ENCODE measurements around the gene SH3PXD2B. TPM values are rescaled to one million over a fixed set of nuclear protein-coding genes. Genes with fewer than 3 reads are reported as not detected.
"Not testable (repeated sequence)": the region's sequence is repeated elsewhere in the genome, so short reads cannot be mapped to it uniquely, and the experiment has no call there.

The SH3PXD2B gene
- total and polyA plus RNA-seq, 10 donors: 2.0 to 31.8 (median 9.9) TPM

DNA sequence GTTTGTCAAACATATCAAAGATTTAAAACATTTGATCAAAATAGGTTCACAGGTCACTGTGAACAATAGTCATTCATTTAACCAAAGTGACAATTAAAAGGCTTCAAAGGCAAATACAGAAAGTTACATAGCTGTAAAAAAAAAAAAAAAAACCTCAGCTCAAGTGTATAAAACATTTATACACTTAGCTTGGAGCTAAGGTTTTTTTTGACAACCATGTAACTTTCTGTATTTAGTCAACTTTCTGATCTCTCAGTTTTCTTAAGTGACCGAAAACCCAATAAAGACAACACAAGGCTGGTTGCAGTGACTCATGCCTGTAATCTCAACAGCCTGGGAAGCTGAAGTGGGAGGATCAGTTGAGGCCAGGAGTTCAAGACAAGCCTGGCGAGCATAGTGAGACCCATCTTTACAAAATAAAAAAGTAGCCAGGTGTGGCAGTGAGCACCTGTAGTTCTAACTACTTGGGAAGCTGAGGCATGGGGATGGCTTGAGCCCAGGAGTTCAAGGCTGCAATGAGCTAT is 154.3 kb downstream of the SH3PXD2B start:
- 74 to 94% (median 88%) methylated on average over 2 of the region's 2 CpGs for WGBS, 5 donors
- no peak overlapping the region for H3K4me3 ChIP-seq
- H3K4me1 ChIP-seq: no peaks in the 10 kb centered on the region
- TF ChIP-seq POLR2A (IDR thresholded peaks at IDR 0.05) (no peak), POLR2AphosphoS5 (IDR thresholded peaks at IDR 0.05) (no peak)
- TF ChIP-seq, protein P1, sequence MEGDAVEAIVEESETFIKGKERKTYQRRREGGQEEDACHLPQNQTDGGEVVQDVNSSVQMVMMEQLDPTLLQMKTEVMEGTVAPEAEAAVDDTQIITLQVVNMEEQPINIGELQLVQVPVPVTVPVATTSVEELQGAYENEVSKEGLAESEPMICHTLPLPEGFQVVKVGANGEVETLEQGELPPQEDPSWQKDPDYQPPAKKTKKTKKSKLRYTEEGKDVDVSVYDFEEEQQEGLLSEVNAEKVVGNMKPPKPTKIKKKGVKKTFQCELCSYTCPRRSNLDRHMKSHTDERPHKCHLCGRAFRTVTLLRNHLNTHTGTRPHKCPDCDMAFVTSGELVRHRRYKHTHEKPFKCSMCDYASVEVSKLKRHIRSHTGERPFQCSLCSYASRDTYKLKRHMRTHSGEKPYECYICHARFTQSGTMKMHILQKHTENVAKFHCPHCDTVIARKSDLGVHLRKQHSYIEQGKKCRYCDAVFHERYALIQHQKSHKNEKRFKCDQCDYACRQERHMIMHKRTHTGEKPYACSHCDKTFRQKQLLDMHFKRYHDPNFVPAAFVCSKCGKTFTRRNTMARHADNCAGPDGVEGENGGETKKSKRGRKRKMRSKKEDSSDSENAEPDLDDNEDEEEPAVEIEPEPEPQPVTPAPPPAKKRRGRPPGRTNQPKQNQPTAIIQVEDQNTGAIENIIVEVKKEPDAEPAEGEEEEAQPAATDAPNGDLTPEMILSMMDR (IDR thresholded peaks at IDR 0.05 in 8 of 11, conservative IDR thresholded peaks at IDR 0.05 in 3 of 11): no peak
- peaks cover 0 to 5% (median 2%) of the 10 kb centered on the region in 8 donors for H3K9me3 ChIP-seq
- intact Hi-C loops (cut with DNase I; ENCODE audit: low total_unique reads): loop anchor here (10.0 kb wide), 1 partner anchor 195 kb away; no protein-coding TSS in a partner anchor
- no peak for DNase-seq
- H3K27me3 ChIP-seq (replicated peaks in 1 of 7): no peaks in the 10 kb centered on the region
- H3K36me3 ChIP-seq: no peaks in the 10 kb centered on the region
- no peak overlapping the region for H3K27ac ChIP-seq

GRCh38 chr5:172294831-172295230 is 159.5 kb downstream of the SH3PXD2B start:
- Histone ChIP-seq H3K36me3 (no peaks in the 10 kb centered on the region), H3K4me3 (no peak overlapping the region), H3K4me1 (peaks cover 0 to 10% (median 3%) of the 10 kb centered on the region in 6 donors), H3K27ac (no peak overlapping the region), H3K9me3 (no peaks in the 10 kb centered on the region), H3K27me3 (replicated peaks in 1 of 7) (no peaks in the 10 kb centered on the region)
- intact Hi-C loops (cut with DNase I; ENCODE audit: low total_unique reads): loop anchor here (10.0 kb wide), 1 partner anchor 190 kb away; no protein-coding TSS in a partner anchor
- DNase-seq: no peak
- TF ChIP-seq POLR2A (IDR thresholded peaks at IDR 0.05): no peak
- TF ChIP-seq, protein P1 (IDR thresholded peaks at IDR 0.05 in 8 of 11, conservative IDR thresholded peaks at IDR 0.05 in 3 of 11): no peak
- no peak for TF ChIP-seq POLR2AphosphoS5 (IDR thresholded peaks at IDR 0.05)

GRCh38 chr5:172293745-172294342 is 160.5 kb downstream of the SH3PXD2B start:
- H3K36me3 ChIP-seq: no peaks in the 10 kb centered on the region
- H3K4me1 ChIP-seq: peaks cover 0 to 10% (median 3%) of the 10 kb centered on the region in 6 donors
- H3K27me3 ChIP-seq (replicated peaks in 1 of 7): no peaks in the 10 kb centered on the region
- no peak for DNase-seq
- no peaks in the 10 kb centered on the region for H3K9me3 ChIP-seq
- no peak overlapping the region for H3K4me3 ChIP-seq
- TF ChIP-seq POLR2AphosphoS5 (IDR thresholded peaks at IDR 0.05): no peak
- TF ChIP-seq, protein P1 (IDR thresholded peaks at IDR 0.05 in 8 of 11, conservative IDR thresholded peaks at IDR 0.05 in 3 of 11): peak in 3 of 11 experiments; percentile 6 to 17 (median 15)
- 89 to 95% (median 93%) methylated on average over 2 of the region's 2 CpGs for WGBS, 5 donors
- H3K27ac ChIP-seq: no peak overlapping the region
- intact Hi-C loops (cut with DNase I; ENCODE audit: low total_unique reads): loop anchor here (10.0 kb wide), 1 partner anchor 189 kb away; no protein-coding TSS in a partner anchor

DNA sequence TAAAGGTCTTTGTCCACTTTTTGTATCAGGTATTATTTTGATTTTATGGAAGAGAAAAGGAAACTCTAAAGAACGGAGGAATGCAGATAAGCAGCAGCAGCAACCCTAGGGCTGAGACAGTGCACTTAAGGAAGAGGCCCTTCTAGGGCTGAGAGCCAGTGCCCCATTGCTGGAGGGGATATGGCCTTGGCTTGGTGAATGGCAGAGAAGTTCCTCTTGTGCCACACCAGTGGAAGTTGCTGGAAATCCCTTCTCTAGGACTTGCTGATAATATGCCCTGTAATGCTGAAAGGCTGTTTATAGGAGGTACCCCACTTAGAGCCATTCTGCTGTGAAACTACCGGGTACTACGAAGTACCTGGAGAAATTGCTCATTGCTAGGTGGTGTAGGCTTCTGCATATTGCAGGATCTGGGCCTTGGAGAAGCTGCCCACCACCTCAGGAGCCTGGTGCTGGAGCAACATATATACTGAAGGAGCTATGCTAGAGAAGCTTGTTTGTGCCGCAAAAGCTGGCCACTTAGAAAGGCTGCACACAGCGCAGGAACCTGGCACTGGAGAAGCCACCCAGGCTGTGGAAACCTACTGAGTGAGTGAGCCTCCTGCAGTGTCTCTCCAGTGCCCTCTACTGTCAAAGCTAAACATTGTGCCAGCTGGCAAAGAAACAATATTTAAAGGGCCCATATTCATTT is 161.1 kb downstream of the SH3PXD2B start:
- intact Hi-C loops (cut with DNase I; ENCODE audit: low total_unique reads): loop anchor here (10.0 kb wide), 1 partner anchor 188 kb away; no protein-coding TSS in a partner anchor
- Histone ChIP-seq H3K36me3 (no peaks in the 10 kb centered on the region), H3K4me1 (peaks cover 0 to 10% (median 3%) of the 10 kb centered on the region in 6 donors), H3K27me3 (replicated peaks in 1 of 7) (no peaks in the 10 kb centered on the region), H3K4me3 (no peak overlapping the region), H3K27ac (no peak overlapping the region), H3K9me3 (no peaks in the 10 kb centered on the region)
- no peak for DNase-seq
- WGBS, 5 donors: 24 to 45% (median 30%) methylated on average over 5 of the region's 5 CpGs
- TF ChIP-seq, protein P1 (IDR thresholded peaks at IDR 0.05 in 8 of 11, conservative IDR thresholded peaks at IDR 0.05 in 3 of 11): peak; percentile 55 to 81 (median 75)
- TF ChIP-seq POLR2AphosphoS5 (IDR thresholded peaks at IDR 0.05) (peak in 1 of 3 donors; percentile 37), POLR2A (IDR thresholded peaks at IDR 0.05) (no peak)

DNA sequence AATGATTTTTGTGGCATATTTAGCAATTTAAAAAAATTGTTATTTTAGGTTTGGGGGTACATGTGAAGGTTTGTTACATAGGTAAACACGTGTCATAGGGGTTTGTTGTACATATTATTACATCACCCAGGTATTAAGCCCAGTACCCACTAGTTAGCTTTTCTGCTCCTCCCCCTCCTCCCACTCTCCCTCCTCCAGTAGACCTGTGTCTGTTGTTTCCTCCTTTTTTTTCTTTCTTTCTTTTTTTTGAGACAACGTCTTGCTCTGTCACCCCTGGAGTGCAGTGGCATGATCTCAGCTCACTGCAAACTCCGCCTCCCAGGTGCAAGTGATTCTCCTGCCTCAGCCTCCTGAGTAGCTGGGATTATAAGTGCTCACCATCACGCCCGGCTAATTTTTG is 162.5 kb downstream of the SH3PXD2B start:
- 68 to 81% (median 70%) methylated on average over 5 of the region's 5 CpGs for WGBS, 5 donors
- intact Hi-C loops (cut with DNase I; ENCODE audit: low total_unique reads): loop anchor here (10.0 kb wide), 1 partner anchor 187 kb away; no protein-coding TSS in a partner anchor
- not testable (repeated sequence) for DNase-seq; H3K4me1 ChIP-seq; H3K27me3 ChIP-seq (replicated peaks in 1 of 7); H3K36me3 ChIP-seq; H3K27ac ChIP-seq; H3K9me3 ChIP-seq; H3K4me3 ChIP-seq
